ENCODE data around the gene KCTD17.

The KCTD17 gene

DNA sequence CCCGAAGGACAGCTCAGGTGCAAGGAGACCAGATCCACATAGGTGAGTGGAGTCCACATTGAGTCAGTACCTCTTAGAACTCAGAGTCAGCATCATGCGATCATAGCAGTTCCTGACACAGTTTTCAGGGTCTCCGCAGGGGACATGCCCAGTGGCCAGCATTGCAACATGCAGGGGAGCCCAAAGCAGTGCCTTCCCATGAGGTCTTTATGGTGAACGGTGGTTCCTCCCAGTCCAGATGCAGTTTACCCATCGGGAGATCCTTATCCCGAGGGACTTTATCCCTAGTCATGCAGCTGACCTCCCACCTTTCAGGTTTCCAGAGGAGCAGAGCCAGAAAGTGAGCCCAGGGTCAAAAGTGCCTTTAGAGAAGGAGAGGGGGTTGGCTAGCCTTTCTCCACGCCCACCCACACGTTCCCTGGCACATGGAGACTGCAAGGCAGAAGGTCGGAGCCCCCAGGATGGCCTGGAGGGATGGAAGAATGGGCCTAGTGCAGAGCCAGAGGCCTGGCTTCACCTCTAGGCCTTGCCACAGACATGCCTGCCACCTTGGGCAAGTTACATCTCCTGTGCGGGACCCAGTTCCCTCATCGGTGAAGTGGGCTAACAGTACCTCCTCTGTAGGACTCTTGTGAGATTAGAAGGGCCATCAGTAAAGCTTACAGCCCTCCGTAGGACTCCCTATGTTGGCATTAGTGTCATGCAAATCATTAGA is 6.4 kb downstream of the KCTD17 start:
- TF ChIP-seq, protein P1, sequence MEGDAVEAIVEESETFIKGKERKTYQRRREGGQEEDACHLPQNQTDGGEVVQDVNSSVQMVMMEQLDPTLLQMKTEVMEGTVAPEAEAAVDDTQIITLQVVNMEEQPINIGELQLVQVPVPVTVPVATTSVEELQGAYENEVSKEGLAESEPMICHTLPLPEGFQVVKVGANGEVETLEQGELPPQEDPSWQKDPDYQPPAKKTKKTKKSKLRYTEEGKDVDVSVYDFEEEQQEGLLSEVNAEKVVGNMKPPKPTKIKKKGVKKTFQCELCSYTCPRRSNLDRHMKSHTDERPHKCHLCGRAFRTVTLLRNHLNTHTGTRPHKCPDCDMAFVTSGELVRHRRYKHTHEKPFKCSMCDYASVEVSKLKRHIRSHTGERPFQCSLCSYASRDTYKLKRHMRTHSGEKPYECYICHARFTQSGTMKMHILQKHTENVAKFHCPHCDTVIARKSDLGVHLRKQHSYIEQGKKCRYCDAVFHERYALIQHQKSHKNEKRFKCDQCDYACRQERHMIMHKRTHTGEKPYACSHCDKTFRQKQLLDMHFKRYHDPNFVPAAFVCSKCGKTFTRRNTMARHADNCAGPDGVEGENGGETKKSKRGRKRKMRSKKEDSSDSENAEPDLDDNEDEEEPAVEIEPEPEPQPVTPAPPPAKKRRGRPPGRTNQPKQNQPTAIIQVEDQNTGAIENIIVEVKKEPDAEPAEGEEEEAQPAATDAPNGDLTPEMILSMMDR (IDR thresholded peaks at IDR 0.05; ENCODE audit: low read depth, low read length), result no peak
- no peak for DNase-seq (ENCODE audit: extremely low read depth, low read depth)

DNA sequence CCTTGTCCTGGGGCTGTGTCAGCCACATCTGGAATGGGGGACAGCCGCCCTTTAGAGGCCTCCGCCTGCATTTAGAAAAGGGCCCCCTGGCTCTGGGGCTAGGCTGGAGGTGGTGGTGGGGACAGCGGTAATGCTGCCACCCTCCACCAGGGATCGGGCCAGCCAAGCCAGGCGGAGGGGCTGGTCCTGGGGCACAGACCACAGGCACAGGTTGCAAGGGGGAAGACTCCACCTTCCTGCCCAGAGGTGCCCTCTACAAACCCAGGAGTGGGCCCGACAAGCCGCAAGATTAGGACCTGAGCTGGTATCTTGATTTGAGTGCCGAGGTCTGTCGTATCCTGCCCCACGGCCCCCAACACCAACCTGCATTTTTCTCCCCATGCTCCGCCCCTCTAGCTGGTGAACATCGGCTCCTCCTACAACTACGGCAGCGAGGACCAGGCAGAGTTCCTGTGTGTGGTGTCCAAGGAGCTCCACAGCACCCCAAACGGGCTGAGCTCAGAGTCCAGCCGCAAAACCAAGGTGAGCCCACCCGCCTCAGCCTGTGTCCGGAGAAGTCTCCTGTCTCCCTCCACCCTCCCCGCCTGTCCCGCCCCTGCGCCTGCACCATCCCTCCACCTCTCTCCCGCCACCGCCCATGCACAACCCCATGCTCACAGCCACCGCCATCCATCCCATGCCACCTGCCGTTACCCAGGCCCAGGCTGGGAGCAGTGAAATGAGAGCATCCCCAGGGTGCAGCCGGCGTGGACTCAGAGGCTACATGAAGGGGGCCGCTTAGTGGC is 7.6 kb downstream of the KCTD17 start:
- TF ChIP-seq, protein P1 (IDR thresholded peaks at IDR 0.05; ENCODE audit: low read depth, low read length), result no peak
- DNase-seq (ENCODE audit: extremely low read depth, low read depth), result no peak

DNA sequence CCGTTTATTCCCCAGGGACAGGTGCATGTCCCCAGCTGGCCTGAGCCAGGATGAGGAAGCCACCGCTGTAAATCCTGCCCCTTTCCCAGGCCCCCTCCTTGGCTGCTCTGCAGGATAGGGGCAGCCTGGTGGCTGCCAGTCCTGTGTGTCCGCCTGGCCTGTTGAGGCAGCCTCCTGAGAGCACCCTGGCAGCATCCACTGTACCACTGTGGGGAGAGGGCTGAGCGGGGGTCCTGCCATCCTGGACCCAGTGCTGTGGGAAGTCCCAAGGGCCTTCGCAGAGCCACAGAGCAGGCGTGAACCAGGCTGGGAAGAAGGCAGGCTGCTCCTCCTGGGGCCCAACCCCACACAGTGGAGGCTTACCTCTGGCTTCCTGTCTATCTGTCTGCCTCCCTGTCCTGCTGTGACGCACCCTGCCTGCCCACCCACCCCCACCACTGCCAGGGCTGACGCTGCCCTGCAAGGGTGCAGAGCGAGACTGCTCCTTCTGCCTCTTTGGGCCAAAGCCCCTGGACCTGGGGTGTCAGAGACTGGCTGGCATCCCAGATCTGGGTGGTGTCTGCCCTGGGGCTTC is 8.4 kb downstream of the KCTD17 start:
- TF ChIP-seq, protein P1 (IDR thresholded peaks at IDR 0.05; ENCODE audit: low read depth, low read length), result no peak
- DNase-seq (ENCODE audit: extremely low read depth, low read depth), result no peak

DNA sequence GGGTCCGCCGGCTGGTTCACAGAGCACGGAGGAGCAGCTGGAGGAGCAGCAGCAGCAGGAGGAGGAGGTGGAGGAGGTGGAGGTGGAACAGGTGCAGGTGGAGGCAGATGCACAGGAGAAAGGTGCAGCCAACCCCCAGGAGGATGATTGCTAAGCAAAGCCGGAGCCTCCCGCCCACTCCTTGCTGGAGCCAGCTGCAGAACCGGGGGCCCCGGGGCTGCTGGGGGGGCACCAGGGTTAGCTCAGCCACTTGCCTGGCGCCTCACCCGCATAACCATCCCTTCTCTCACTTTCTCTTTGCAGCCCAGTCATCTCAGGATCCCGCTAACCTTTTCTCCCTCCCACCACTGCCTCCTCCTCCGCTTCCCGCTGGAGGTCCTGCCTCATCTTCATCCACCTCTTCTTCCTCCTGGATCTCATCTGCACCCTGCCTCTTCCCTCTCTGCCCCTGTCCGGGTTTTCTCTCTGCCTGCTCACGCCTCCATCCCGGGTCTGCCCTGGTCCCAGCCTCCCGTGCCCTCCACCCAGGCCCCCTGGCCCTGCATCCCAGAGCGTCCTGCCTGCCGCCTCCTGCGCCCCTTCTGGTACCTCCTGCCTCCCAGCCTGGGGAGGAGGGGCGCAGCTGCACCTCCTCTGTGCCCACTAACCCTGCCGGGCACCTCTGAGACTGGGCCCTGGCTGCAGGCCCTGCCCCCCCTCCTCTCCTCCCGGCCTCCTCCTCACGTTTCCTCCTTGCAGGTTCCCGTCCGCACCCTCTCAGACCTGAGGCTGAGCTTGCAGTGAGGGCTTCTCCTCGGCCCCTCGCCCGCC is 9.5 kb downstream of the KCTD17 start:
- DNase-seq (ENCODE audit: extremely low read depth, low read depth), result no peak
- TF ChIP-seq, protein P1 (IDR thresholded peaks at IDR 0.05; ENCODE audit: low read depth, low read length), result no peak

DNA sequence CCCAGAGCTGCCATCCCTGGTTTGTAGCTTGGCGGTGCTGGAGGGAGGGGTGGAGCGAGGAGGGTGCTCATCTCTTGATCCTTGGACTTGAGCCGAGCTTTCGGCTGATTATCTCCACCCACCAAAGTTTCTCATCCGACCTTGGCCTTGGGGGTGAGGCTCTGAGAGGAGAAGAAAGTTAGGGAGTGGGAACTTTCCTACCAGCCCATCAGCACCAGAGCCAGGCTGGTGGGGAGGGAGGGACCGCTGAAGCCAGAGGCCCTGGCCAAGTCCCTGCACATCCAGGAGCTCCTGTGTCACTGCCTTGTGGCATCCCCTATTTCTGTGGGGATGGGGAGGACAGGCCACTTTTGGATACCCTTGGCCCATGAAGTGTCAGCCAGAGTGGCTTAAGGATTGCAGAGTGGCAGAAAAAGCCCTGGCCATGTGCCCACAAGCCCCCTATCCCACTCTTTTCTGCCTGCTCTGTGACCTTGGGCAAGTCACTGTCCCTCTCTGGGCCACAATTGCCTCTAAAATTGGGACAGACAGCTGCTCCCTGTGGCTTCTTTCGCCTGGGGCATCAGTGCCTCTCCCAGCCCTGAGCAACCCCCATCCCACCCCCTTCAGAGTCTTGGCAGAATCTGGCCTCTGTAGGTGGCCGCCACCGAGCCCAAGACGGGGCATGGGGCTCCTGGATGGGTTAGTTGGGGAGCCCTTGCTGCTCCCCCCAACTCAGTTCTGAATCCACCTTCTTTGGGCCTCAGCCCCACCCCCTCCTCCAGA is 10.3 kb downstream of the KCTD17 start:
- TF ChIP-seq, protein P1 (IDR thresholded peaks at IDR 0.05; ENCODE audit: low read depth, low read length), result no peak
- DNase-seq (ENCODE audit: extremely low read depth, low read depth), result no peak

DNA sequence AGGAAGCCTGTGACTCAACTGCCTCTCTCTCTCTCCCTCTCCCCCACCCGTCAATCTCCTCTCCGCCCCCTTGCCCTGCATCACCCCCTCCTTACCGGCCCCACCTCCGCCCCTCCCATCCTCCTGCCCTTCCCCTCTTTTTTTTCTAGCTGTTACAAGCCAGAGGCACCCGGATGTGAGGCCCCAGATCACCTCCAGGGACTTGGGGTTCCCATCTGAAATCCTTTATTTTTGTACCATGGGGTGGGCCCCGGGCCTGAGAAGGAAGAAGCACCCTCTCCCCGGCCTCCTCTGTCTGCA is 10.8 kb downstream of the KCTD17 start:
- DNase-seq (ENCODE audit: extremely low read depth, low read depth), result no peak
- TF ChIP-seq, protein P1 (IDR thresholded peaks at IDR 0.05; ENCODE audit: low read depth, low read length), result no peak

Measured in AG09319 (cell line).